Brain microvascular endothelial cell (primary cell): ENCODE results near the gene DAPL1.

Experiments used
- DNase-seq: peaks from one replicate; pipeline ENCODE4 v3.0.0-alpha.2; 2020
- H3K27ac ChIP-seq: fragments of 250-450 bp; sonication (Bioruptor Pico); 2 replicates; pipeline ENCODE4 v1.5.1; 2020; ENCODE audit warnings: mild to moderate bottlenecking, moderate library complexity
- H3K27me3 ChIP-seq: fragments of 250-450 bp; sonication (Bioruptor Pico); replicated peaks from 2 replicates; pipeline ENCODE4 v1.5.1; 2020; ENCODE audit warnings: mild to moderate bottlenecking
- H3K36me3 ChIP-seq: fragments of 250-450 bp; sonication (Bioruptor Pico); replicated peaks from 2 replicates; pipeline ENCODE4 v1.5.1; 2020; ENCODE audit warnings: mild to moderate bottlenecking
- H3K4me3 ChIP-seq: 2 replicates; pipeline ENCODE4 v1.5.1; 2011; ENCODE audit warnings: low read depth, mild to moderate bottlenecking, control low read depth, low read length, moderate library complexity
- CTCF ChIP-seq: IDR thresholded peaks from 2 replicates; pipeline ENCODE4 v1.5.1; 2011; ENCODE audit warnings: low read depth, mild to moderate bottlenecking, moderate library complexity, low read length, control low read depth, inconsistent platforms; ENCODE audit errors: missing control alignments
- in situ Hi-C: cut with HindIII; loops from 2 replicates; pipeline ENCODE4 v1.10.0; 2017; ENCODE audit warnings: low sequenced_read_pairs, low pct_ligation_motif_present

Gene DAPL1

GRCh38 chr2:158817588-158817987, 22.5 kb downstream of the DAPL1 start:
- H3K27me3 ChIP-seq = no peaks in the 10 kb centered on the region
- no peak overlapping the region for H3K4me3 ChIP-seq
- no peak overlapping the region for H3K27ac ChIP-seq
- in situ Hi-C loops = no loop called here
- H3K36me3 ChIP-seq = no peaks in the 10 kb centered on the region
- peak; percentile 35 for DNase-seq
- no peak for TF ChIP-seq CTCF

GRCh38 chr2:158818511-158818910, 23.4 kb downstream of the DAPL1 start:
- peak; percentile 57 for DNase-seq
- no peak for TF ChIP-seq CTCF
- in situ Hi-C loops = no loop called here
- Histone ChIP-seq H3K27me3 (no peaks in the 10 kb centered on the region), H3K36me3 (no peaks in the 10 kb centered on the region), H3K4me3 (no peak overlapping the region), H3K27ac (no peak overlapping the region)

- no peak for TF ChIP-seq CTCF
- in situ Hi-C loops = no loop called here
- no peak for DNase-seq
- Histone ChIP-seq H3K4me3 (no peak overlapping the region), H3K27me3 (no peaks in the 10 kb centered on the region), H3K36me3 (no peaks in the 10 kb centered on the region), H3K27ac (no peak overlapping the region)
Measured at GRCh38 chr2:158822193-158822592, 27.1 kb downstream of the DAPL1 start.

- no peak overlapping the region for H3K4me3 ChIP-seq
- in situ Hi-C loops = no loop called here
- no peak for TF ChIP-seq CTCF
- no peak overlapping the region for H3K27ac ChIP-seq
- H3K36me3 ChIP-seq = no peaks in the 10 kb centered on the region
- no peaks in the 10 kb centered on the region for H3K27me3 ChIP-seq
- DNase-seq = no peak
Measured at GRCh38 chr2:158823486-158824237, 28.5 kb downstream of the DAPL1 start.

- no peak overlapping the region for H3K27ac ChIP-seq
- no peaks in the 10 kb centered on the region for H3K36me3 ChIP-seq
- in situ Hi-C loops = no loop called here
- no peak overlapping the region for H3K4me3 ChIP-seq
- no peaks in the 10 kb centered on the region for H3K27me3 ChIP-seq
- TF ChIP-seq CTCF = no peak
- DNase-seq = no peak
Measured at GRCh38 chr2:158825021-158825420, 29.9 kb downstream of the DAPL1 start.

- no peaks in the 10 kb centered on the region for H3K36me3 ChIP-seq
- TF ChIP-seq CTCF = no peak
- DNase-seq = no peak
Measured at GRCh38 chr2:158826965-158827364, 31.8 kb downstream of the DAPL1 start.

More at GRCh38 chr2:158826965-158827364, 31.8 kb downstream of the DAPL1 start:
- H3K27me3 ChIP-seq = no peaks in the 10 kb centered on the region
- H3K27ac ChIP-seq = no peak overlapping the region
- no peak overlapping the region for H3K4me3 ChIP-seq
- in situ Hi-C loops = no loop called here
